NT2/D1 (cell line): ENCODE data around the gene UBAP1.

Source experiments
- DNase-seq: peaks from one replicate; pipeline ENCODE4 v3.0.0-alpha.2; 2011; ENCODE audit warnings: low read depth, low spot score
- H3K27me3 ChIP-seq: 2 replicates; pipeline ENCODE4 v1.6.0; 2011; ENCODE audit warnings: mild to moderate bottlenecking; ENCODE audit not compliant: insufficient read length, insufficient read depth
- H3K36me3 ChIP-seq: 2 replicates; pipeline ENCODE4 v1.6.1; 2011; ENCODE audit warnings: mild to moderate bottlenecking, low read length, mixed read lengths; ENCODE audit not compliant: insufficient read depth, insufficient read length
- H3K4me1 ChIP-seq: 2 replicates; pipeline ENCODE4 v1.5.1; 2011; ENCODE audit not compliant: insufficient read depth, insufficient read length
- H3K4me3 ChIP-seq: 2 replicates; pipeline ENCODE4 v1.5.1; 2011; ENCODE audit warnings: low read depth; ENCODE audit not compliant: insufficient read length
- H3K9ac ChIP-seq: 2 replicates; pipeline ENCODE4 v1.6.0; 2011; ENCODE audit warnings: low read depth; ENCODE audit not compliant: insufficient read length
- H3K9me3 ChIP-seq: 2 replicates; pipeline ENCODE4 v1.5.1; 2011; ENCODE audit warnings: mild to moderate bottlenecking, low read length; ENCODE audit not compliant: insufficient read depth
- SUZ12 ChIP-seq: IDR thresholded peaks from 2 replicates; pipeline ENCODE4 v1.6.1; 2011; ENCODE audit not compliant: insufficient read length, insufficient read depth; ENCODE audit errors: extremely low read depth
- YY1 ChIP-seq: IDR thresholded peaks from 2 replicates; pipeline ENCODE4 v1.6.1; 2011; ENCODE audit not compliant: insufficient read length, insufficient read depth
- ZNF274 ChIP-seq: IDR thresholded peaks from 2 replicates; pipeline ENCODE4 v1.6.1; 2011; ENCODE audit warnings: mild to moderate bottlenecking, low read depth, low read length

UBAP1 gene

GRCh38 chr9:34143116-34143515 lies 35.7 kb upstream of the UBAP1 start:
- H3K27me3 ChIP-seq, result no peaks in the 10 kb centered on the region
- DNase-seq, result no peak
- no peak overlapping the region for H3K9ac ChIP-seq
- H3K4me3 ChIP-seq, result no peak overlapping the region
- H3K9me3 ChIP-seq, result no peaks in the 10 kb centered on the region
- TF ChIP-seq ZNF274, result no peak
- TF ChIP-seq YY1, result no peak
- no peak for TF ChIP-seq SUZ12
- no peaks in the 10 kb centered on the region for H3K36me3 ChIP-seq
- H3K4me1 ChIP-seq, result no peaks in the 10 kb centered on the region

- no peak for TF ChIP-seq SUZ12
- no peak for TF ChIP-seq ZNF274
- no peak for TF ChIP-seq YY1
- DNase-seq, result no peak
- no peaks in the 10 kb centered on the region for H3K27me3 ChIP-seq
These were observed 33.7 kb upstream of the UBAP1 start for GRCh38 chr9:34145165-34145564.

GRCh38 chr9:34151398-34151797 lies 27.4 kb upstream of the UBAP1 start:
- TF ChIP-seq ZNF274, result no peak
- no peak for TF ChIP-seq SUZ12
- no peak for TF ChIP-seq YY1
- Histone ChIP-seq H3K36me3 (no peaks in the 10 kb centered on the region), H3K4me1 (no peaks in the 10 kb centered on the region), H3K9ac (no peak overlapping the region), H3K4me3 (no peak overlapping the region), H3K27me3 (no peaks in the 10 kb centered on the region), H3K9me3 (no peaks in the 10 kb centered on the region)
- no peak for DNase-seq

More at GRCh38 chr9:34145165-34145564, 33.7 kb upstream of the UBAP1 start:
- no peak overlapping the region for H3K9ac ChIP-seq
- H3K36me3 ChIP-seq, result no peaks in the 10 kb centered on the region
- H3K4me1 ChIP-seq, result no peaks in the 10 kb centered on the region
- H3K9me3 ChIP-seq, result no peaks in the 10 kb centered on the region
- H3K4me3 ChIP-seq, result no peak overlapping the region

- no peaks in the 10 kb centered on the region for H3K27me3 ChIP-seq
- TF ChIP-seq YY1 (no peak), ZNF274 (no peak), SUZ12 (no peak)
- H3K9ac ChIP-seq, result no peak overlapping the region
- DNase-seq, result no peak
- H3K36me3 ChIP-seq, result no peaks in the 10 kb centered on the region
- H3K4me3 ChIP-seq, result no peak overlapping the region
- no peaks in the 10 kb centered on the region for H3K9me3 ChIP-seq
- no peaks in the 10 kb centered on the region for H3K4me1 ChIP-seq
These were observed 24.8 kb upstream of the UBAP1 start for GRCh38 chr9:34154057-34154456.

DNA sequence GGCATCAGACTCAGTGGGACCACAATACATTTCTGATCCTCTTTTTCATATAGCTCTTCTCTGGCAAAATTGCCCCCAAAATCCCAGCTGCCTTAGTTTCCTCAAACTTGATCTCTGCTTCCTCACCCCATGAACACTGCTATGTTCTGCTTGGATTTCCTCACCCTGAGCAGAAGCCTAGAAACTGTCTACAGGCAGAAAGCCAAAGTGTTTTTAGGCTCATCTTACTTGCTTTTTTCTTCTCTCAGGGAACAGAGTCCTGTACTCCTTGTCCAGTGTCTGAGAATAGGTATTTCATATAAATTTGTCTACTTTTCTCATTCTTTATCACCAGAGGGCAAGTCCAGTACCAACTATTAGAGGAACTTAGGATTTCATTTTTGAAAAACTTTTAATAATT lies 21.5 kb upstream of the UBAP1 start:
- Histone ChIP-seq H3K36me3 (no peaks in the 10 kb centered on the region), H3K27me3 (no peaks in the 10 kb centered on the region), H3K4me3 (no peak overlapping the region), H3K9ac (no peak overlapping the region), H3K4me1 (no peaks in the 10 kb centered on the region), H3K9me3 (no peaks in the 10 kb centered on the region)
- TF ChIP-seq ZNF274 (no peak), YY1 (no peak), SUZ12 (no peak)
- no peak for DNase-seq

DNA sequence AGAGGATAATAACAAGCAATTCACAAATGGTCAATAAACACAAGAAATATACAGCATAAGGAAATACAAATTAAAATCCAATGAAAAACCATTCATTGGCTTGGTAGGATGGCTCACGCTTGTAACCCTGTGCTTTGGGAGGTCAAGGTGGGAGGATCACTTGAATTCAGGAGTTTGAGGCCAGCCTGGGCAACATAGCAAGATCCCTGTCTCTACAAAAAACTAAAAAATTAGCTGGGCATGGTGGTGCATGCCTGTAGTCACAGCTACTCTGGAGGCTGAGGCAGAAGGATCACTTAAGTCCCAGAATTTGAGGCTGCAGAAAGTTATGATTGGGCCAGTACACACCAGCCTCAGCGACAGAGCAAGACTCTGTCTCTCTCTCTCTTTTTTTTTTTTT lies 20.9 kb upstream of the UBAP1 start:
- Histone ChIP-seq H3K27me3 (no peaks in the 10 kb centered on the region), H3K9ac (no peak overlapping the region), H3K9me3 (no peaks in the 10 kb centered on the region), H3K4me1 (no peaks in the 10 kb centered on the region), H3K36me3 (no peaks in the 10 kb centered on the region), H3K4me3 (no peak overlapping the region)
- DNase-seq, result no peak
- TF ChIP-seq SUZ12 (no peak), ZNF274 (no peak), YY1 (no peak)

DNA sequence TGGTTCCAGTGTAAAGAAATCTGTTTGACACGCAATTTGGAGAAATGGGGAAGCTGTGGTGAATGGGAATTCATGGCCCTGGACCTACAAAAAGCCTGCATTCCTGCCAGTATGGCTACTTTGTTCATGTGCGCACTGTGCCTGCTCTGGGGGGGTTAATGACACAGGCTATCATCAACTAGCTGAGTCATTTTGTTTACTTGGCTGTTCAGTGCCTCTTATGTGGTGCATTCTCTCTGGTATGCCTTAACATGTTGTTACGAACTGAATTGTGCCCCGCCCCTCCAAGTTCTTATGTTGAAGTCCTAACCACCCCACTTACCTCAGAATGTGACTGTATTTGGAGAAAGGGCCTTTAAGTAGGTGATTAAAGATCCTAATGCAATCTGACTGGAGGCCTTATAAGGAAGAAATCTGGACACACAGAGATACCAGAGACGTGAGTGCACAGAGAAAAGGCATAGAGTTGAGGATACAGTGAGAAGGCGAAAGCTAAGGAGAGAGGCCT lies 20.4 kb upstream of the UBAP1 start:
- DNase-seq, result no peak
- Histone ChIP-seq H3K4me1 (no peaks in the 10 kb centered on the region), H3K4me3 (no peak overlapping the region)

GRCh38 chr9:34163434-34163833 lies 15.4 kb upstream of the UBAP1 start:
- no peak for DNase-seq
- H3K36me3 ChIP-seq, result no peaks in the 10 kb centered on the region
- no peaks in the 10 kb centered on the region for H3K27me3 ChIP-seq
- H3K9ac ChIP-seq, result no peak overlapping the region
- H3K4me1 ChIP-seq, result no peaks in the 10 kb centered on the region
- no peak overlapping the region for H3K4me3 ChIP-seq
- TF ChIP-seq YY1, result no peak
- TF ChIP-seq SUZ12, result no peak
- TF ChIP-seq ZNF274, result no peak
- H3K9me3 ChIP-seq, result no peaks in the 10 kb centered on the region

More for the DNA sequence above, 20.4 kb upstream of the UBAP1 start:
- TF ChIP-seq YY1, result no peak
- no peak for TF ChIP-seq SUZ12
- TF ChIP-seq ZNF274, result no peak
- H3K9me3 ChIP-seq, result no peaks in the 10 kb centered on the region
- no peaks in the 10 kb centered on the region for H3K27me3 ChIP-seq
- H3K9ac ChIP-seq, result no peak overlapping the region
- H3K36me3 ChIP-seq, result no peaks in the 10 kb centered on the region
